NCI-H748 (cell line): ENCODE data around the gene FKBP15.
"Not testable (repeated sequence)": the region's sequence is repeated elsewhere in the genome, so short reads cannot be mapped to it uniquely, and the experiment has no call there.

Experiments
- DNase-seq: peaks from one replicate; lab custom pipeline; 2025; ENCODE audit not compliant: unreplicated experiment; lab: John Stamatoyannopoulos, UW

The FKBP15 gene

DNA sequence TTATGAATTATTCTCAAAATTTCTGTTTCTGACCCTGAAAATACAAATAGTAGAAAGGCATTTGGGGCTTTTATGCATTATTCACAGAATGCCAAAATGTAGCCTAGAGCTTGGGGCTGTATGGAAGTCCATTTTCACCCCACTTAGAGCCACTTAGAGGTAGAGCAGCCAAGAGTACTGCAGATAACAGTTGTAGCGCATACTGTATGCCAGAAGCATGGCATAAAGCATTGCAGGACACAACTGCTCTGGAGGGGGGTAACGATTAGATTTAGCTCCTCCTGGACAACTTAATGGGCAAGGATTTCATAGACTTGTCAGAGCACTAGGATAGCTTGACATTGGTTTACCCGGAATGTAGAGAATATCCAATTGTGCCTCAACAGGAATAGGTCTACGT, 15.9 kb upstream of the FKBP15 start:
- no peak for DNase-seq

DNA sequence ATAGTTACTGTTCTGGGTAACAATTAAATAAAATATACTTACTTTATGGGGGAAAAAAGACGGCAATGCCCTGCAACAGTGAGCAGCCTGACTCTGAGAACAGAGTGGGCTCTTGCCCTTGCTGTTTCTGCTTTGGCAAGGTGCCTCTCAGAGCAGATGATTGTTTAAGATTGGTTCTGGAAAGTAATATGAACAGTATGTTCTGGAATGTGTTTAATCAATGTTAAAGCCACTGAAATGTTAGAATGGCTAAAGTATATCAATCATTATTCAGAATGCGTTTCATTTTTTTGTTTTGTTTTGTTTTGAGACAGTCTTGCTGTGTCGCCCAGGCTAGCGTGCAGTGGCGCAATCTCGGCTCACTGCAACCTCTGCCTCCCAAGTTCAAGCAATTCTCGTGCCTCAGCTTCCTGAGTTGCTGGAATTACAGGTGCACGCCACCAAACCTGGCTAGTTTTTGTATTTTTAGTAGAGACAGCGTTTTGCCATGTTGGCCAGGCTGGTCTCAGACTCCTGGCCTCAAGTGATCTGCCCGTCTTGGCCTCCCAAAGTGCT, 14.7 kb upstream of the FKBP15 start:
- DNase-seq, result not testable (repeated sequence)

DNA sequence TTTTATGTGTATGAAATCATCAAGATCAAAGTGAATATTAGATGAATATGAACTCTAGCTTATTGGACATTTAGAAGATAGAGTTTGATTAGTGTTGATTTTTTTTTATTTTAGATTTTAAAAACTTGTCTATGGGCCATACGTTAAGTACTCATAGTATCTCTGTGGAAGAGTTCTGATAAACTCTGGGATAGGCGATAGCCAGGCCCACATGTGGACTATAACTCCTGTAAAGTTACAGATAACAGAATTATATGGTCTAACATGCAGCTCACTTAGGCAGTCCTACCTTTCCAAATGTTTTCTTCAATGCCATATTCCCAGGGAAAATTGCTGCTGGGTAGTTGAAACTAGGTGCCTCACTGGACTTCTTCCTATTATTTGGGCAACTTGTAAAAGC, 10.6 kb upstream of the FKBP15 start:
- DNase-seq, result no peak

DNA sequence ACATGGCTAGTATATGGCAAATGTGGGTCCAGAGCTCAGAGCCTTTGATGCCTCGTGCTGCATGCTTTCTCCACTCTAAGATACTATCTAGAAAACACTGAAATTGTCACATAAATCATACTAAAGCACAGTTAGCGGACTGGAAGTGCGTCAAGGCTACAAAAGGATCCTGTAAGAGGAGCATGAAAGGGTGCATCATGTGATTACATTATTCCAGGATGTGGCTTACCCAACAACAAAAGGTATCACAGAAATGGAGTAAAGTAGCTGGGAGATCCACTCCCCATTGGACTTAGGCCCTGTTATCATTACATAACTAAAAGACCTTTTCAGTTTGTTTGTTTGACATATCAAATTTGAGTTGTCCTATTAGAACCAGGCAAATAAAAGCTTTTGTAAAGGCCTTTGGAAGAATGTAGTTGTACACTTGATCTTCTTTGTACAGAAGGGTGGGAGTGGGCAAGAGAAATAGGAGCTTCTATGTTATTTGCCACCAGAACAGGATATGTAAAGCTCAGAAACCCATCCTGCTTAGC, 7.1 kb upstream of the FKBP15 start:
- DNase-seq, result peak; percentile 14

DNA sequence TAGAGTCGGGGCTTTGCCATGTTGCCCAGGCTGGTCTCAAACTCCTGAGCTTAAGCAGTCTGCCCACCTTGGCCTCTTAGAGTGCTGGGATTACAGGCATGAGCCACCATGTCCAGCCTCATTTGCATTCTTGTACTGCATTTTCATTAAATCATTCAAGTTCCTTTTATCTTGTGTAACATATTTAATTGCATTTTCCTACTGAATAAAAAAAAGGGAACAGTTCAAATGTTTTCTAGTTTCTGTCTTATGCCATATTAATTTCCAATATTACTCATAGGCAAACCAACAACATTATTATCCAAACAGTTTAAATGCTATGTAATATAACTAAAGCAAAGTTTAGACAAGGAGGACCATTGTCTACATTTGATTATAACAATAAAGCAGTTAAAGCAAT, 6.4 kb upstream of the FKBP15 start:
- DNase-seq, result no peak

DNA sequence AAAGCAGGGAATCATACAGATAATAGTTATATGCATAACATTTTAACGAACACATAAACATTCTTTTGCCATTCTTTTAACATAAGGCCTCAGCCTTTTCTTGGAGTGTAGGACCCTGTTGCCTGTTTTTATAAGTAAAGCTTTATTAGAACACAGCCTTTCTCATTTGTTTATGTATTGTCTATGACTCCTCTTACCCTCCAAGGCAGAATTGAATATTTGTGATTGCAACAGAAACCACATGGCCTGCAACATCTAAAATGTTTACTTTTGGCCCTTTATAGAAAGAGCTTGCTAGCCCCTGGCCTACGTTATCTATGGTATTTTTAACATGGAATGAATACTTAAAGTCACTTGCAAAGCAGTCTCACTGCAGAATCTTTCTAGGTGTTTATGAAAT, 2.9 kb upstream of the FKBP15 start:
- DNase-seq, result no peak

DNA sequence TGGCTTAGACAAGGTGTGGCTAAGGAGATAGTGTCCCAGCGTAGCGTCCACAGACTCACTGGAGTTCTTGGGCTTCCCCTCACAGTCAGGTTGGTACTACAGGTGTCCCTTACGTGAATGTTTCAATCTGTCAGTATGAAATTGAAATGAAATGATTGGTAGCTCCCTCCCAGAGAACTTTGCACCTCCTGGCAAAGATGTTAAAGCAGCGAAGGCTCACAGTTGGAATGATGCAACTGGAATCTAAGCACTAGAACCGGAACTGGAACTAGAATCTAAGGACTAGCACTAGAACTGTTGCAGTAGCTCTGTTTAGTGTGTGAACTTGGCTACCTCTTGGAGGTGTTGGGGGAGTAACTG, 1.4 kb upstream of the FKBP15 start:
- peak; percentile 20 for DNase-seq

DNA sequence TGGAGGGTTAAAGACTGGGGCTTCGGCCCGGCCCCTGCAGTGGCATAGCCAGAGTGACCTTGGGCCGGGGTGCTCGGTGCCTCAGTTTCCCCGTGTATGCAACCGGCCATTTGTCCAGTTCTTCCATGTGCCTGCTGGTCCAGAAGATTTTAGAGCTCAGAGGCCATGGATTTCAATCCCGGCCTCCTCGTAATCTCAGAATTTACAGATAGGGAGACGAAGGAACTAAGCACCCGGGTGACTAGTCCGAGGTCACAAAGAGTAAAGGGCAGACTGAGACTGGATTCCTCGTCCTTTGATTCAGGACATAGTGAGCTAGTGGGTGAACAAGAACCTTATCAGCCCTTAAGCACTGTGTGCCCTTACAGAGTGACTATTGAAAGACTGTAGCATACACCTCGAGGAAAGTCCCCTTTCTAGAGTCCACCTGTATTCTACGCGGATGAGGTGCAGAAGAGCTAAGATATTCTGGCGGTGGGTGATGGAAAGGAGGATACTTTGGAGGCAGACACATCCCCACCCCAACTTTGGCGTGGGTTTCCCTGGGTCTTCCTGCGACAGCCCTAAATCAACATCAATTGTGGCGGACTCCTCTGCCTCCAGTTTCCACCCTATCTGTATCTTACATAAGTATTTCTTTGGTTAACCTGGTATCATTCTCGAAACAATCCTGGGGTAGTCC, 864 bp upstream of the FKBP15 start:
- peak; percentile 42 for DNase-seq

DNA sequence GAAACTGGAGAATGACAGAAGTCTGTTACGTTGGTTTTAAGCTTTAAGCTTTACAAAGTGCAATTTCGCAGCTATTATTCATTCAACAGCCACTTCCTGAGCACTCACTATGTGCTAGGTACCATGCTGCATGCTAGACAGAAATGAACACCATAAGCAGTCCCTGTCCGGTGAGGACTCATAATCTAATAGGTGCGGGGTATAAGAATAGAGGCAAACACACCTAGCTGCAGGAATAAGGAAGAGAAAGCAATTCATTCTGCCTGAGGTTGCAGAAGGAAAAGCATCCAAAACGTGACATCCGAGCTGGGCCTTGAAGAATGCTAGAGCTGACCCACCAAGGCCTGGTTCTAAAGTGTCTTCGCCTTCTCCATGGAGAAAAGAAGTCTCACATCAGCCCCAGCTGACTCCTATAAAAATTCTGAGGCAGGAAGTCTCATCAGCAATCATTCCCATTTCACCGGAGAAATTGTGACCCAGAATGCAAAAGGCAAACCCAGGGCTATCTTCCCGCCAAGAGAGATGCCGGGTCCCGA, 542 bp downstream of the FKBP15 start:
- DNase-seq, result peak; percentile 27

DNA sequence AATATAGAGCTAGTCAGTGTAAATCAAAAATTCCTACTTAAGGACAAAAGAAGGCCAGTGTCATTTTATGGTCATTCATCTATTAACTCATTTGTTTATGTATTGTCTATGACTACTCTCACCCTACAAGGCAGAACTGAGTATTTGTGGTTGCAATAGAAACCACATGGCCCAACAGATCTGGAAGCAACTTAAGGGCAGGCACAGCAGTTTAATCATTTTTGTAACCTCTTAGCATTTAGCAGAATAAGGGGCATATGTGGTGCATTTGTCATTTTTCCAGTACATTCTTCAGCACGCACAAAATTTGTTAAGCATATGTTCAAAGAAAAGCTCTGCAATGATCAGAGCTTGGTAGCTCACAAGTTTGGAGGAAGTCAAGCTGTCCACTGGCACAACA, 1.1 kb downstream of the FKBP15 start:
- no peak for DNase-seq

DNA sequence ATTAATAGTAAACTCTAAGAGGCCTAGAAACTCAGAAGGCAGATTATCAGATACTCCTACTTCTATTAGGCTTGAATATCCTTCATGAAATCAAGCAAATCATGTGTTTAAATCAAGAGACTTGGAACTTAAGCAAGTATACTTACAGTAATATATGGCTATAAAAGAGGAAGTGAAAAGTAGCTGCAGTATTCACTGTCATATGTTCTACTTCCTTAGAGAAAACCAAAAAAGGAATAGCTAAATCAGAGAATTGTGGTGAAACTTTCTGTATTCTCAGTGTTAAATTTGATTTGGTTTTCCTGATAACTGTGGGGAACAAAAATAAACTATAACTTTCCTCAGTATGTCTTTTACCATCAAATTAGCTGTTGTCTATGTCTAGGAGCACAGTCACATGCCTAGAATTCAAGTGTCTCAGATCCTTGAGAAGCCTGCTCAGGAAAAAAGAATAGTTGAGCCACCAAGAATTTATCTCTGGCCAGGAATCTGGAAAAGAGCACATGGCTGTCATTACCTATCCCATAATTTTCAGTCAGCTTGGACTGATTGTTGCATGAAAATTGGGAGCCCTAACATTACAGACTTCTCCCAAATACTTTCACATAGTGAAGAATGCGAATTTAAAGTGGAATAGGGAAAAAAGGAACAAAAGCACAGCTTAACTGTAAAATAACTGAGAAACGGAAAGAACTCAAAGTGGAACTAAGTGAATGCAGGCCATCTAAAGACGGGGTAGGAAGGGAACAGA, 1.7 kb downstream of the FKBP15 start:
- DNase-seq, result no peak

DNA sequence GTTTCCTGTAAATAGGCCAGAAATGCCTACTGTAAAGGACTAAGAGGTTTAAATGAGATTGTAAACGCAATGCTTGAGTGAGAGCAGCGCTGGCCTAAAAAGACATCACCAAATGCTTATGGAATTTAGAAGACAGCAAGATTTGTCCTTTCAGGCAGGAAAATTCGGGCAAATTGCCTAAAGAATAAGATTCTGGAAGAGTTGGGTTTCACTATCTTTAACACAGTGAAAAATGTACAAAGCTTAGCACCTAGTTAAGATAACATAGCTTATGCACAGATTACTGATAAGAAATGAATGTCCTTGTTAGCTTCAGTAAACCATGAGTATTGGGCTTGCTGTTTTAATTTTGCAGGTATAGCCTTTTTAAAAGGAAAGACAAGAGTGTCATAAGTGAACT, 4.7 kb downstream of the FKBP15 start:
- no peak for DNase-seq

DNA sequence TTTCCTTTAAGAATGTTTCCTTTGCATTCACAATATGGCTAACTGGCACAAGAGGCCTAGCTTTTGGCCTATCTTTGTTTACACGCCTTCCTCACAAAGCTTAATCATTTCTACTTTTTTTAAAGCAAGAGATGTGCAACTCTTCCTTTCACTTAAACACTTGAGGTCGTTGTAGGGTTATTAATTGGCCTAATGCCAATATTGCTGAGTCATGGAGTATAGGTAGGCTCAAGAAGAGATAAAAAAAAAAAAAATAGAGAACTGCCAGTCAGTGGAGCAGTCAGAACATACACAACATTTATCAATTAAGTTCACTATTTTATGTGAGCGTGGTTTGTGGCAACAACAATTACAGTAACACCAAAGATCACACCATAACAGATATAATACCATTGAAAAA, 5.9 kb downstream of the FKBP15 start:
- DNase-seq, result no peak

DNA sequence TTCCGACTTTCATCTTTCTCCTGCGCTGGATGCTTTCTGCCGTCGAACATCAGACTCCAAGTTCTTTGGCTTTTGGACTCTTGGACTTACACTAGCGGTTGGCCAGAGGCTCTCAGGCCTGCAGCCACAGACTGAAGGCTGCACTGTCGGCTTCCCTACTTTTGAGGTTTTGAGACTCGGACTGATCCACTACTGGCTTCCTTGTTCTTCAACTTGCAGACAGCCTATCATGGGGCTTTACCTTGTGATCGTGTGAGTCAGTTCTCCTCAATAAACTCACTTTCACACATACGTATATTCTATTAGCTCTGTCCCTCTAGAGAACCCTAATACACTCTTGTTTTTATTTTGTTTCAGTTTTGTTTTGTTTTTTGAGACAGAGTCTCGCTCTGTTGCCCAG, 10.3 kb downstream of the FKBP15 start:
- no peak for DNase-seq

DNA sequence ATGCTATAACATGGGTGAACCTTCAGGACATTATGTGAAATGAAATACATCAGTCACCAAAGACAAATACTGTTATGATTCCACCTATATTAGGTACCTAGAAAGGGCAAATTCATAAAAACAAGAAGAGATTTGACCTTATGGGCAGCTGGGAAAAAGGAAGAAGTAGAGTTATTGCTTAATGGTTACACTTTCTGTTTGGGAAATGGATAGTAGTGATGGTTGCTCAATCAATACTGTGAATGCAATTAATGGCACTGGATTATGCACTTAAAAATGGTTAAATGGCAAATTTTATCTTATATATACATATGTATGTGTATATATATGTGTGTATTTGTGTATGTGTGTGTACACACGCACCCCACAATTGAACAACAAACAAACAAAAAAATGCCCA, 15.2 kb downstream of the FKBP15 start:
- no peak for DNase-seq

DNA sequence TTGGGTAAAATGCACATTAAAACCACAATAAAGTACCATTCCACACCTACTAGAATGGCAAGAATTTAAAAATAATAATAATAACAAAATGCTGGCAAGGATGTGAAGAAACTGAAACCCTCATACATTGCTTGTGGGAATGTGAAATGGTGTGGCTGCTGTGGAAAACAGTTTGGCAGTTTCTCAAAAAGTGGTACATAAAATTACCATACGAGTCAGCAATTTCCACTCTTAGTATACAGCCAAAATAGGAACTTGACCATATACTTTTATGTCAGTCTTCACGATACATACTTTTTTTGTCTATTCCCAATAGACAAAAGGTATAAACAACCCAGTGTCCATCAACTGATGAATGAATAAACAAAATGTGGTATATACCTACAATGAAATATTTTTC, 15.6 kb downstream of the FKBP15 start:
- no peak for DNase-seq

DNA sequence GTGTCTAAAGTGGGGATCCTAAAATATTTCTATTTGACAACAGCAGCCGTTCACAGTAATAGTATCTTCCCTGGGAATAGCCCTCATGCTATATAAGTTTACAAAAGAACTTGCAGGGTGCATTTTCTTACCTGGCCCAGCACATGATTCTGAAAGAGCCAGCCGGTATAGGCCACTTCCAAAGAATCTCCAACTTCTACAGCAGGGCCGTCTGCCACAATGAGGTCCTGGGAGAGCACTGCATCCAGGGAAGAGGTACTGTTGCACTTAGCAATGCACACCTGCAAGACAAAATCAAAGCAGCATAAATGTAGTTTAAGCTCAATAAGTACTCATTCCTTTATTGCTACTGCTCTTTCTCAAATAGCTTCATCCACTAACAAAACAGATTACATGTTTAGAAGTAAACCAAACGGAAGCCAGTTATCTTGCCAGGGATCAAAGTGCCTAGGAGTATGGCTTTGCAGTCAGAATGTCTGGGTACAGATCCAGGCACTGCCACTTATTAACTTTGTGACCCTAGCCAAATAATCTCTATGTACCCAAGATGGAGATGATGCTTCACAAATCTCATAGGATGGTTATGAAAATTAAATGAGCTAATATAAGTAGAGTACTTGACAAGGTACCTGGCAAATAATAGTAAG, 21.3 kb downstream of the FKBP15 start:
- DNase-seq, result no peak

DNA sequence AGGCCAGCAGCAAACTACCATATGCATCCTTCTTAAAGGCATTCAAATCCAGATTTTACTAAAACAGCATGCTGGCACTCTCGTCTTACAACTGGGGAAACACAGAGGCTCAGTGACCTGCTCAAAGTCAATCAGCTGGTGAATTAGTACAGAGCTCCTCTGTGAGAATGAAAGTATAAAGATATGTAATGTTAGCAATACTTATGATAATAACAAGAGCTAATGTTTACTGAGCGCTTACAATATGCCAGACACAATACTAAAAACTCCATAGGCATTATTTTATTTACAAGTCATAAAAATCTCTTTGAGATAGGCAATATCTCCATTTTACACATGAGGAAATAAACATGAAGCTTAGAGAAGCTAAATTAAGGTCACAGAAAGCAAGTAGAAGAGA, 28.6 kb downstream of the FKBP15 start:
- DNase-seq, result no peak

DNA sequence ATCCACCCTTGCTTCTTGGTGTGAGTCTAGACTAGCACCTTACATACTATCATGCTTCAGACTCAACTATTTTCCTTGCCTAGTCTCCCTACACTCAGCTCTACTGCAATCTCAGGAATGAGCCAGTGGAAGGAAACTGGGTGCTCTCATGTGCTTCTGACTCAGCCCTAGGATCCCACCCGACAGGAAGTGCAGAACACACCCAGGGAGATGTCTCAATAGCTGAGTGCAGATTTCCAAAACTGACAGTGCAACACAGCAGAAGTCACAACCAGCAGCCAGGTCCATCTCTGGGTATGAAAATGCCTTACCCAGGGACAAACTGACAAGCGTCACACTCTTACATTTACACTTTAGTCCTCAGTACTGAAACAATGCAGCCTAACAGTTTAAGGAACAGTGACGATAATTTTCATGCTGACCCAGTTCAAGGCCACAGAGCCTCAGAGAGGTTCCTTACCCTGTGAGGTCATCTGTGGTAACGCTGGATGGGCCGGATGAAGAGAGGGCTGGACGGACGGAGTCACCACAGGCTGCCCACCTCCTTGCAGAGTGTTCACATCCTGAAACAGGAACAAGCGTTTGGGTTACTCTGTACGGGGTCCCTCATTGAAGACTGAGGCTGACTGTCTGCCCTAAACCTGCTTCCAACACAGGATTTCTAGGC, 33.0 kb downstream of the FKBP15 start:
- DNase-seq, result no peak

DNA sequence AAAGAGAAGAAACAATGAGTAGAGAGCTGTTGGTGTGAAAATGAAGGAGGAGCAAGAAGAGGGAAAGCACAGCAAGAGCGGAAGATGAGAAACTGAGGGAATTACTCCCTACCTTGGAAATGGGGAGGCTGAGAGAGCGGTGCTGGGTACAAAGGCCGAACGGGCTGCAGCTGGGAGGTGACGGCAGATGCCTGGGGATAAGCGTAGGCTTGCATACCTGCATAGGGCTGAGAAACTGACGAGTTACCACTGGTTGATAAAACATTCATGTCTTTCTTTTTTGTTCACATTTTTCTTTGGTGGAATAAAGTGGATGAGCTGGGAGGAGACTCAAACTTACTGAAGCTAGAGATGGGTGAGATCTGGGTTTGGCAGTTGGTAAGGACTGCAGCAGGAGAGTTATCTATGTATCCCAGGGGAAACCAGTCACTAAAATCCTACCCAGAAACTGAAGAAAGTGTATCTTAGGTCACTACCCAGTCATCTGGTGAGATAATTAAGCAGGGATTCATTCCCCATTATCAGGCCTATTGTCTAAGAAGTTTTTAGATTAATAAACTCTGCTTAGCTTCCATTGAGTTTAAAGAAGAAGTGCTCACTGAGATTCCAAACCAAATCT, 34.8 kb downstream of the FKBP15 start:
- no peak for DNase-seq

DNA sequence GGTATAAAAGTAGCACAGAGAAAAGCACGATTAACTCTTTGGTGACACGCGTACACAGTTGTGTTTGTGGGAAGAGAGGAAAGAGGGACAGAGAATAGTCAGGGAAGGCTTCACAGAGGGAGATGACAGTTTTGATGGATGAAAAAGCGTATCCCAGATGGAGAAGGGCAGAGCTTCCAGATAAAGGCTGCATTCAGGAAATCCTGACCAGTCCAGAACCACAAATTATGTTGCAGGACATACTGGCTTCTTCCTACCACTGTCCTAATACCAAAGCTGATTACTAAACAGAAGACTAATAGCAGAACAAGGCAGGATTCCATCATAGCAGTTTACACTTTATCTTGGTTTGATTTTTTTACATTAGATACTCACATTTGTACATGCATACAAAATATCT, 35.8 kb downstream of the FKBP15 start:
- DNase-seq, result no peak
